ENCODE results near the gene STX2.
"Not testable (repeated sequence)": the region's sequence is repeated elsewhere in the genome, so short reads cannot be mapped to it uniquely, and the experiment has no call there.

Gene STX2

DNA sequence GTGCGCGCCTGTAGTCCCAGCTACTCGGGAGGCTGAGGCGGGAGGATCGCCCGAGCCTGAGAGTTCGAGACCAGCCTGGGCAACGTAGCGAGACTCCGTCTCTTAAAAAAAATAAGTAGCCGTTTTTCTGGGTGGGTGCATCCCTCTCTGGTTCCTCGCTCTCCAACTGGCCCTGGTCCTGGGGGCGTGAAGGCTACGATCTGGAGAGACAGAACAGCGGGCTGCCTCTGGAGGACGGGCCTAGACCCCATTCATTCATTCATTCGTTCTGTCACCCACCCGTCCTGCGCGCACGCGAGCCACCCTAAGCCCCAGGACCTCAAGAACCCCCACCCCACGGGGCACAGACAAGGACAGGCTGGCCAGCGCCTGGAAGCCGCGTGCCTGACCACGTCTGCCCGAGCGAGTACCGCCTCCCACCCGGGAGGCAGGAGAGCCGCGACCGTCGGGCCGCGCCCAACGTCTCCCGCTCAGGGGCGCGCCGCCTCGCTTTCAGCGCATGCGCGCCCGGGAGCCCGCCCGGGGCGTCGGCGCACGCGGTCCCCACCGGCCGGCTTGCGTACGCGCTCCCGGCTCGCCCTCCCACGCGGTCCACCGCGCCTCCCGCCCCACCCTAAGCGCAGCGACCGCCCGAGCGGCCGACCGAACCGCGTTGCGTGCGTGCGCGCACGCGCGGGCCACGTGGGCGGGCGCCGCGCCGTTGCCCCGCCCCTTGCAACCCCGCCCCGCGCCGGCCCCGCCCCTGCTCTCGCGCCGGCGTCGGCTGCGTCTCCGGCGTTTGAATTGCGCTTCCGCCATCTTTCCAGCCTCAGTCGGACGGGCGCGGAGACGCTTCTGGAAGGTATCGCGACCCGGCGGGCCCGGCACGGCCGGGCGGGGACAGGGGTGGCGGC, 32.5 kb upstream of the STX2 start, which contains the start of gene RAN:
Gene RAN (plus strand): TSS at position 781 of the 893 bp plus-strand sequence. CDS start 528 bp downstream, outside the sequence.
- Histone ChIP-seq H3K9me3 (no peaks in the 10 kb centered on the region), H3K4me1 (ENCODE audit: control insufficient read depth in 1 of 2, insufficient read depth in 1 of 2, low read depth in 1 of 2, low read length in 1 of 2) (peaks cover 23 to 25% of the 10 kb centered on the region in 2 experiments), H3K4me3 (ENCODE audit: low read depth in 1 of 2, low read length in 1 of 2) (peak within 1 kb of the TSS; percentile 73 to 74), H3K36me3 (peaks cover 22% of the 10 kb centered on the region), H3K27ac (peak within 1 kb of the TSS; percentile 74), H3K27me3 (peaks cover 5% of the 10 kb centered on the region)
- TF ChIP-seq, protein P1, sequence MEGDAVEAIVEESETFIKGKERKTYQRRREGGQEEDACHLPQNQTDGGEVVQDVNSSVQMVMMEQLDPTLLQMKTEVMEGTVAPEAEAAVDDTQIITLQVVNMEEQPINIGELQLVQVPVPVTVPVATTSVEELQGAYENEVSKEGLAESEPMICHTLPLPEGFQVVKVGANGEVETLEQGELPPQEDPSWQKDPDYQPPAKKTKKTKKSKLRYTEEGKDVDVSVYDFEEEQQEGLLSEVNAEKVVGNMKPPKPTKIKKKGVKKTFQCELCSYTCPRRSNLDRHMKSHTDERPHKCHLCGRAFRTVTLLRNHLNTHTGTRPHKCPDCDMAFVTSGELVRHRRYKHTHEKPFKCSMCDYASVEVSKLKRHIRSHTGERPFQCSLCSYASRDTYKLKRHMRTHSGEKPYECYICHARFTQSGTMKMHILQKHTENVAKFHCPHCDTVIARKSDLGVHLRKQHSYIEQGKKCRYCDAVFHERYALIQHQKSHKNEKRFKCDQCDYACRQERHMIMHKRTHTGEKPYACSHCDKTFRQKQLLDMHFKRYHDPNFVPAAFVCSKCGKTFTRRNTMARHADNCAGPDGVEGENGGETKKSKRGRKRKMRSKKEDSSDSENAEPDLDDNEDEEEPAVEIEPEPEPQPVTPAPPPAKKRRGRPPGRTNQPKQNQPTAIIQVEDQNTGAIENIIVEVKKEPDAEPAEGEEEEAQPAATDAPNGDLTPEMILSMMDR (IDR thresholded peaks at IDR 0.05), result no peak

GRCh38 chr12:130870442-130871285, 31.6 kb upstream of the STX2 start:
- H3K36me3 ChIP-seq, result peaks cover 13% of the 10 kb centered on the region
- peaks cover 23 to 25% of the 10 kb centered on the region in 2 experiments for H3K4me1 ChIP-seq (ENCODE audit: control insufficient read depth in 1 of 2, insufficient read depth in 1 of 2, low read depth in 1 of 2, low read length in 1 of 2)
- peaks cover 5% of the 10 kb centered on the region for H3K27me3 ChIP-seq
- H3K27ac ChIP-seq, result no peak overlapping the region
- TF ChIP-seq, protein P1 (IDR thresholded peaks at IDR 0.05), result no peak
- H3K4me3 ChIP-seq (ENCODE audit: low read depth in 1 of 2, low read length in 1 of 2), result peak overlapping the region; percentile 73 to 74
- H3K9me3 ChIP-seq, result no peaks in the 10 kb centered on the region

GRCh38 chr12:130868412-130868811, 29.4 kb upstream of the STX2 start:
- Histone ChIP-seq H3K36me3 (no peaks in the 10 kb centered on the region), H3K27me3 (peaks cover 5% of the 10 kb centered on the region), H3K4me3 (ENCODE audit: low read depth in 1 of 2, low read length in 1 of 2) (no peak overlapping the region), H3K9me3 (no peaks in the 10 kb centered on the region), H3K4me1 (ENCODE audit: control insufficient read depth in 1 of 2, insufficient read depth in 1 of 2, low read depth in 1 of 2, low read length in 1 of 2) (peaks cover 18 to 20% of the 10 kb centered on the region in 2 experiments), H3K27ac (no peak overlapping the region)
- TF ChIP-seq, protein P1 (IDR thresholded peaks at IDR 0.05), result no peak

- Histone ChIP-seq H3K36me3 (no peaks in the 10 kb centered on the region), H3K27ac (no peak overlapping the region), H3K4me1 (ENCODE audit: control insufficient read depth in 1 of 2, insufficient read depth in 1 of 2, low read depth in 1 of 2, low read length in 1 of 2) (no peaks in the 10 kb centered on the region), H3K4me3 (ENCODE audit: low read depth in 1 of 2, low read length in 1 of 2) (no peak overlapping the region), H3K9me3 (no peaks in the 10 kb centered on the region), H3K27me3 (no peaks in the 10 kb centered on the region)
- TF ChIP-seq, protein P1 (IDR thresholded peaks at IDR 0.05), result no peak
Observed at GRCh38 chr12:130863298-130863697, 24.2 kb upstream of the STX2 start.

DNA sequence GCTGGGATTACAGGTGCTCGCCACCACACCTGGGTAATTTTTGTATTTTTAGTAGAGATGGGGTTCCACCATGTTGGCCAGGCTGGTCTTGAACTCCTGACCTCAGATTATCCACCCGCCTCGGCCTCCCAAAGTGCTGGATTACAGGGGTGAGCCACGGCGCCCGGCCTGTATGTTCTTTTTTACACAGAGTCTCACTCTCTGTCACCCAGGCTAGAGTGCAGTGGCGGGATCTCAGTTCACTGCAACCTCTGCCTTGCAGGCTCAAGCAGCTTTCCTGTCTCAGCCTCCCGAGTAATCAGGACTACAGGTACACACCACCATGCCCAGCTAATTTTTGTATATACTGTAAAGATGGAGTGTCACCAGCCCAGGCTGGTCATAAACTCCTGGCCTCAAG, 23.7 kb upstream of the STX2 start:
- H3K27ac ChIP-seq; H3K27me3 ChIP-seq; H3K36me3 ChIP-seq; H3K4me3 ChIP-seq (ENCODE audit: low read depth in 1 of 2, low read length in 1 of 2); H3K4me1 ChIP-seq (ENCODE audit: control insufficient read depth in 1 of 2, insufficient read depth in 1 of 2, low read depth in 1 of 2, low read length in 1 of 2); H3K9me3 ChIP-seq: not testable (repeated sequence)

All from neutrophil (primary cell).